ENCODE data around the gene ZBTB18.

DNA sequence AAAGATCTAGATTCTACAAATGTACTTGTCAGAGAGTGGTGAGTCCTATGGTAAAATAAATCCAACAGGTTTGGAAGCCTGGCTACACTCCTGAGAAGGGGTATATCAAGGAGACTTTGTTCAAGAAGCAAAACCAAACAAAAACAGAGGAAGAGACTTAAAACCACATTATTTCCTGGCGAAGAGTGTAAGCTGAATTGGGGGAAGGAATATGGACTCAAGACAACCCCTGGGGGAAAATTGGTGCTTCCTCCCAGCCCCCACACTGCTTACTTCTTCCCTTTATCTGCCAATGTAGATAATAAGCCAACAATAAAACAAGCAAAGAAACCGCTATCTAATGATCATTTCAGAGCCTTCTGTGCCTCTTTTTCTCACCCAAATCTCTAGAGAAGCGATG lies 48.4 kb upstream of the ZBTB18 start:
- TF ChIP-seq, protein P1, sequence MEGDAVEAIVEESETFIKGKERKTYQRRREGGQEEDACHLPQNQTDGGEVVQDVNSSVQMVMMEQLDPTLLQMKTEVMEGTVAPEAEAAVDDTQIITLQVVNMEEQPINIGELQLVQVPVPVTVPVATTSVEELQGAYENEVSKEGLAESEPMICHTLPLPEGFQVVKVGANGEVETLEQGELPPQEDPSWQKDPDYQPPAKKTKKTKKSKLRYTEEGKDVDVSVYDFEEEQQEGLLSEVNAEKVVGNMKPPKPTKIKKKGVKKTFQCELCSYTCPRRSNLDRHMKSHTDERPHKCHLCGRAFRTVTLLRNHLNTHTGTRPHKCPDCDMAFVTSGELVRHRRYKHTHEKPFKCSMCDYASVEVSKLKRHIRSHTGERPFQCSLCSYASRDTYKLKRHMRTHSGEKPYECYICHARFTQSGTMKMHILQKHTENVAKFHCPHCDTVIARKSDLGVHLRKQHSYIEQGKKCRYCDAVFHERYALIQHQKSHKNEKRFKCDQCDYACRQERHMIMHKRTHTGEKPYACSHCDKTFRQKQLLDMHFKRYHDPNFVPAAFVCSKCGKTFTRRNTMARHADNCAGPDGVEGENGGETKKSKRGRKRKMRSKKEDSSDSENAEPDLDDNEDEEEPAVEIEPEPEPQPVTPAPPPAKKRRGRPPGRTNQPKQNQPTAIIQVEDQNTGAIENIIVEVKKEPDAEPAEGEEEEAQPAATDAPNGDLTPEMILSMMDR (IDR thresholded peaks at IDR 0.05): no peak
- TF ChIP-seq POLR2A (IDR thresholded peaks at IDR 0.05): no peak

Data from breast epithelium (tissue), 3 donors.